GM21423 (cell line): ENCODE data around the gene CTRB1.

Experiments used
- ATAC-seq: cut with Tn5 transposase; IDR thresholded peaks from one replicate; pipeline ENCODE4 v1.9.1; 2021; ENCODE audit warnings: mild to moderate bottlenecking, moderate library complexity; ENCODE audit not compliant: unreplicated experiment

CTRB1 gene

GRCh38 chr16:75218256-75219076, at the start of gene CTRB1:
Gene CTRB1 (plus strand): TSS chr16:75218988. CDS start chr16:75219008, 20 bp downstream.
- no peak for ATAC-seq

GRCh38 chr16:75169899-75170405, 48.8 kb upstream of the CTRB1 start:
- no peak for ATAC-seq

- ATAC-seq = no peak
Measured at GRCh38 chr16:75172578-75172977, 46.2 kb upstream of the CTRB1 start.

GRCh38 chr16:75175074-75175473, 43.7 kb upstream of the CTRB1 start:
- ATAC-seq = no peak

- ATAC-seq = no peak
Measured at GRCh38 chr16:75176926-75177325, 41.9 kb upstream of the CTRB1 start.

GRCh38 chr16:75179208-75179607, 39.6 kb upstream of the CTRB1 start:
- no peak for ATAC-seq

GRCh38 chr16:75181630-75182029, 37.2 kb upstream of the CTRB1 start:
- no peak for ATAC-seq

- ATAC-seq = no peak
Measured at GRCh38 chr16:75188832-75189477, 29.8 kb upstream of the CTRB1 start.

- no peak for ATAC-seq
Measured at GRCh38 chr16:75189638-75190245, 29.0 kb upstream of the CTRB1 start.

- no peak for ATAC-seq
Measured at GRCh38 chr16:75192606-75193264, 26.1 kb upstream of the CTRB1 start.

- ATAC-seq = no peak
Measured at GRCh38 chr16:75193265-75193650, 25.5 kb upstream of the CTRB1 start.

- ATAC-seq = no peak
Measured at GRCh38 chr16:75193730-75194444, 24.9 kb upstream of the CTRB1 start.

GRCh38 chr16:75195811-75196790, 22.7 kb upstream of the CTRB1 start:
- no peak for ATAC-seq

GRCh38 chr16:75196836-75197235, 22.0 kb upstream of the CTRB1 start:
- no peak for ATAC-seq

GRCh38 chr16:75197522-75198134, 21.2 kb upstream of the CTRB1 start:
- ATAC-seq = no peak

GRCh38 chr16:75198135-75198600, 20.6 kb upstream of the CTRB1 start:
- ATAC-seq = no peak

GRCh38 chr16:75202069-75202590, 16.7 kb upstream of the CTRB1 start:
- no peak for ATAC-seq

GRCh38 chr16:75203096-75203495, 15.7 kb upstream of the CTRB1 start:
- ATAC-seq = no peak
